ENCODE results near the gene FDX1.

GRCh38 chr11:110452720-110453119, 23.0 kb downstream of the FDX1 start:
- TF ChIP-seq CTCF (conservative IDR thresholded peaks at IDR 0.05) (no peak), EZH2 (IDR thresholded peaks at IDR 0.05; ENCODE audit: low read depth) (no peak)

All from PC-9 (cell line).